PC-3 (cell line): ENCODE measurements around the gene SAMD4A. TPM values are rescaled to one million over a fixed set of nuclear protein-coding genes. Genes with fewer than 3 reads are reported as not detected.

Experiments
- ATAC-seq: fragments of 200-7000 bp; cut with Tn5 transposase; 2 replicates; pipeline ENCODE4 v1.9.1; 2020; ENCODE audit warnings: mild to moderate bottlenecking, moderate library complexity
- BruUV-seq: library from RNA; stranded (reverse); fragments of 400-500 nt; replicated peaks from 2 replicates; lab custom pipeline; 2021; lab: Mats Ljungman, UMichigan
- CTCF ChIA-PET: fragments of 300-600 bp; sonication (Branson Sonifier 250); formaldehyde crosslinking; loops from one replicate; lab custom pipeline; 2022; ENCODE audit warnings: antibody characterized with exemption; lab: Charles Lee
- POLR2A ChIA-PET: fragments of 300-600 bp; sonication (Branson Sonifier 250); formaldehyde crosslinking; loops from one replicate; lab custom pipeline; 2022; ENCODE audit warnings: antibody characterized with exemption; ENCODE audit not compliant: unreplicated experiment; lab: Charles Lee
- DNase-seq: peaks from one replicate; pipeline ENCODE4 v3.0.0-alpha.2; 2015
- H2AFZ ChIP-seq: fragments of 300-600 bp; sonication (generic); 2 replicates; pipeline ENCODE4 v1.6.0; 2016; ENCODE audit warnings: antibody characterized with exemption, low read length
- H3F3A ChIP-seq: fragments of 300-600 bp; sonication (generic); one replicate; pipeline ENCODE4 v1.6.0; 2017; ENCODE audit warnings: antibody characterized with exemption, low read length, control low read depth, mild to moderate bottlenecking; ENCODE audit not compliant: unreplicated experiment
- H3K27ac ChIP-seq: fragments of 300-600 bp; sonication (generic); 2 replicates; pipeline ENCODE4 v1.5.1; 2016; ENCODE audit warnings: mild to moderate bottlenecking, low read length
- H3K27me3 ChIP-seq: fragments of 300-600 bp; sonication (generic); 2 replicates; pipeline ENCODE4 v1.6.1; 2016; ENCODE audit warnings: low read length, mixed read lengths
- H3K36me3 ChIP-seq: fragments of 300-600 bp; sonication (generic); 2 replicates; pipeline ENCODE4 v1.6.1; 2016; ENCODE audit warnings: low read depth, mixed run types, low read length, mixed read lengths
- H3K4me1 ChIP-seq: fragments of 300-600 bp; sonication (generic); 2 replicates; pipeline ENCODE4 v1.5.1; 2016; ENCODE audit warnings: low read length; ENCODE audit not compliant: insufficient read depth
- H3K4me2 ChIP-seq: fragments of 300-600 bp; sonication (generic); 2 replicates; pipeline ENCODE4 v1.6.0; 2016; ENCODE audit warnings: low read length
- H3K4me3 ChIP-seq: fragments of 300-600 bp; sonication (generic); 2 replicates; pipeline ENCODE4 v1.5.1; 2016; ENCODE audit warnings: mild to moderate bottlenecking, low read length, mixed read lengths
- H3K79me2 ChIP-seq: fragments of 300-600 bp; sonication (generic); 2 replicates; pipeline ENCODE4 v1.6.1; 2017; ENCODE audit warnings: low read length, mixed read lengths
- H3K9ac ChIP-seq: fragments of 300-600 bp; sonication (generic); 2 replicates; pipeline ENCODE4 v1.6.0; 2016; ENCODE audit warnings: mild to moderate bottlenecking, low read length
- H3K9me2 ChIP-seq: fragments of 300-600 bp; sonication (generic); replicated peaks from 2 replicates; pipeline ENCODE4 v1.6.1; 2016; ENCODE audit warnings: mixed run types, low read length, mixed read lengths
- H3K9me3 ChIP-seq: fragments of 300-600 bp; sonication (generic); 2 replicates; pipeline ENCODE4 v1.6.1; 2016; ENCODE audit warnings: low read length, mixed read lengths
- H4K20me1 ChIP-seq: fragments of 300-600 bp; sonication (generic); 2 replicates; pipeline ENCODE4 v1.6.1; 2016; ENCODE audit warnings: low read length, mixed read lengths
- CTCF ChIP-seq: fragments of 300-600 bp; sonication (generic); conservative IDR thresholded peaks from 2 replicates; pipeline ENCODE4 v1.5.1; 2017; ENCODE audit warnings: antibody characterized with exemption, low read depth, mild to moderate bottlenecking, low read length
- EZH2 ChIP-seq: fragments of 300-600 bp; sonication (generic); IDR thresholded peaks from one replicate; pipeline ENCODE4 v1.6.1; 2017; ENCODE audit warnings: antibody characterized with exemption, mild to moderate bottlenecking, low read length; ENCODE audit not compliant: unreplicated experiment
- EZH2phosphoT487 ChIP-seq: fragments of 300-600 bp; sonication (generic); IDR thresholded peaks from 2 replicates; pipeline ENCODE4 v1.6.1; 2018; ENCODE audit warnings: mild to moderate bottlenecking, antibody characterized with exemption, low read length, borderline replicate concordance
- intact Hi-C: fragments of 100-400 bp; cut with micrococcal nuclease; formaldehyde crosslinking; loops from 2 replicates; pipeline ENCODE4 v1.9.0; 2023
- total RNA-seq: library from RNA; depleted of rRNA; stranded (reverse); fragments of >200 nt; gene quantifications from 2 replicates; pipeline ENCODE4 v1.2.3, GENCODE V29; 2014

SAMD4A gene
- total RNA-seq, 1 experiment from 2014 or later: 42.9 TPM

GRCh38 chr14:54822685-54823084, 255.8 kb downstream of the SAMD4A start:
- CTCF ChIA-PET: no interaction called here
- no peak overlapping the region for H3K9ac ChIP-seq
- no peaks in the 10 kb centered on the region for H3K79me2 ChIP-seq
- POLR2A ChIA-PET: no interaction called here
- intact Hi-C loops: no loop called here
- H3K9me2 ChIP-seq: 0 out of 2 replicates have a peak, but pooled peaks cover 3% of the 10 kb centered on the region
- no peak overlapping the region for H3K4me3 ChIP-seq
- H4K20me1 ChIP-seq: no peaks in the 10 kb centered on the region
- peaks cover 8% of the 10 kb centered on the region; the same call in 1 of the 2 replicates for H3K4me1 ChIP-seq
- H3K27ac ChIP-seq: no peak overlapping the region
- no peaks in the 10 kb centered on the region for H3F3A ChIP-seq
- H3K27me3 ChIP-seq: no peaks in the 10 kb centered on the region
- no peak overlapping the region for H3K4me2 ChIP-seq
- no TSS peak for BruUV-seq
- H2AFZ ChIP-seq: no peak overlapping the region
- no peaks in the 10 kb centered on the region for H3K36me3 ChIP-seq
- H3K9me3 ChIP-seq: peaks cover 12% of the 10 kb centered on the region
- no peak for TF ChIP-seq EZH2
- TF ChIP-seq CTCF: no peak
- no peak for TF ChIP-seq EZH2phosphoT487
- ATAC-seq: no peak
- DNase-seq: no peak

- POLR2A ChIA-PET: no interaction called here
- intact Hi-C loops: no loop called here
- Histone ChIP-seq H3K9me2 (0 out of 2 replicates have a peak, but pooled peaks cover 3% of the 10 kb centered on the region), H4K20me1 (no peaks in the 10 kb centered on the region), H3K4me3 (no peak overlapping the region), H3F3A (no peaks in the 10 kb centered on the region), H3K27ac (no peak overlapping the region), H3K9ac (no peak overlapping the region), H3K27me3 (no peaks in the 10 kb centered on the region), H3K4me2 (no peak overlapping the region), H3K79me2 (no peaks in the 10 kb centered on the region), H3K36me3 (no peaks in the 10 kb centered on the region), H3K4me1 (no peaks in the 10 kb centered on the region), H2AFZ (no peak overlapping the region), H3K9me3 (peaks cover 12% of the 10 kb centered on the region)
- TF ChIP-seq EZH2 (no peak), EZH2phosphoT487 (no peak), CTCF (no peak)
- CTCF ChIA-PET: no interaction called here
- no TSS peak for BruUV-seq
- ATAC-seq (no peak), DNase-seq (no peak)
These were observed 257.0 kb downstream of the SAMD4A start for GRCh38 chr14:54823757-54824549.

GRCh38 chr14:54828037-54828436, 261.1 kb downstream of the SAMD4A start:
- TF ChIP-seq CTCF: no peak
- no peak for TF ChIP-seq EZH2phosphoT487
- TF ChIP-seq EZH2: no peak
- H3K27me3 ChIP-seq: no peaks in the 10 kb centered on the region
- H3K4me1 ChIP-seq: no peaks in the 10 kb centered on the region
- no peak overlapping the region for H3K4me3 ChIP-seq
- DNase-seq: no peak
- 0 out of 2 replicates have a peak, but pooled peaks cover 3% of the 10 kb centered on the region for H3K9me2 ChIP-seq
- intact Hi-C loops: no loop called here
- no peak overlapping the region for H3K4me2 ChIP-seq
- no peaks in the 10 kb centered on the region for H3K79me2 ChIP-seq
- no peak overlapping the region for H2AFZ ChIP-seq
- H4K20me1 ChIP-seq: no peaks in the 10 kb centered on the region
- no peak overlapping the region for H3K27ac ChIP-seq
- ATAC-seq: no peak
- no peaks in the 10 kb centered on the region for H3K36me3 ChIP-seq
- no TSS peak for BruUV-seq
- ChIA-PET POLR2A (interaction anchor here (0.7 kb wide), 1 partner anchor 225 kb away, joined by 8 read pairs; no protein-coding TSS in a partner anchor), CTCF (no interaction called here)
- peaks cover 12% of the 10 kb centered on the region for H3K9me3 ChIP-seq
- H3F3A ChIP-seq: no peaks in the 10 kb centered on the region
- no peak overlapping the region for H3K9ac ChIP-seq
